ENCODE measurements around the gene TMIGD1. TPM values are rescaled to one million over a fixed set of nuclear protein-coding genes. Genes with fewer than 3 reads are reported as not detected.
A peak's percentile ranks its signal among the peaks of the same experiment; 100 is the strongest.

TMIGD1 gene
- polyA plus RNA-seq, 1 experiment = not detected

DNA sequence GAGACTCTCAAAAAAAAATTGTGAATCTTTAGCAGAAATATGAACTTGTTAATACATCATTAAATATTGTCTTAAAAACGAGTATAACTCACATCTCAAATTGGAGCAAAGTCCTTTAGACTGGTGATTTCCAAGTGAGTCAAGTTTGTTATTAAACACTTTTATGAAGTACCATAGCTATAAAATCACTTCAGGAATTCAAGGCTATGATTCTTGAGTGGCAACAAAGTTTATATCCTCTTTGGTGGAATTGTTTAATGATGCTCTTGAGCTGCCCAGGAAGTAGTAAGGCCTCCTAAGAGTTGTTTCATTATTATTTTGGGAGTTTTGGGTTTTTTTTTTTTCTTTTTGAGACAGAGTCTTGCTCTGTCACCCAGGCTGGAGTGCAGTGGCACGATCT, 25.5 kb downstream of the TMIGD1 start:
- Histone ChIP-seq H3K9me3 (ENCODE audit: control insufficient read depth, insufficient read depth, low read length) (no peaks in the 10 kb centered on the region), H3K4me3 (ENCODE audit: low read depth, low read length) (no peak overlapping the region), H3K27me3 (ENCODE audit: control insufficient read depth, insufficient read depth, low read length) (peaks cover 4% of the 10 kb centered on the region), H3K27ac (ENCODE audit: low read depth, low read length) (no peak overlapping the region)
- ChIA-PET POLR2A (no interaction called here), CTCF (interaction anchor here (0.6 kb wide), 1 partner anchor 342 kb away, joined by 3 read pairs; no protein-coding TSS in a partner anchor)
- TF ChIP-seq, protein P1, sequence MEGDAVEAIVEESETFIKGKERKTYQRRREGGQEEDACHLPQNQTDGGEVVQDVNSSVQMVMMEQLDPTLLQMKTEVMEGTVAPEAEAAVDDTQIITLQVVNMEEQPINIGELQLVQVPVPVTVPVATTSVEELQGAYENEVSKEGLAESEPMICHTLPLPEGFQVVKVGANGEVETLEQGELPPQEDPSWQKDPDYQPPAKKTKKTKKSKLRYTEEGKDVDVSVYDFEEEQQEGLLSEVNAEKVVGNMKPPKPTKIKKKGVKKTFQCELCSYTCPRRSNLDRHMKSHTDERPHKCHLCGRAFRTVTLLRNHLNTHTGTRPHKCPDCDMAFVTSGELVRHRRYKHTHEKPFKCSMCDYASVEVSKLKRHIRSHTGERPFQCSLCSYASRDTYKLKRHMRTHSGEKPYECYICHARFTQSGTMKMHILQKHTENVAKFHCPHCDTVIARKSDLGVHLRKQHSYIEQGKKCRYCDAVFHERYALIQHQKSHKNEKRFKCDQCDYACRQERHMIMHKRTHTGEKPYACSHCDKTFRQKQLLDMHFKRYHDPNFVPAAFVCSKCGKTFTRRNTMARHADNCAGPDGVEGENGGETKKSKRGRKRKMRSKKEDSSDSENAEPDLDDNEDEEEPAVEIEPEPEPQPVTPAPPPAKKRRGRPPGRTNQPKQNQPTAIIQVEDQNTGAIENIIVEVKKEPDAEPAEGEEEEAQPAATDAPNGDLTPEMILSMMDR (IDR thresholded peaks at IDR 0.05; ENCODE audit: low read depth, low read length) = no peak
- DNase-seq (ENCODE audit: low read depth, low spot score) = no peak

DNA sequence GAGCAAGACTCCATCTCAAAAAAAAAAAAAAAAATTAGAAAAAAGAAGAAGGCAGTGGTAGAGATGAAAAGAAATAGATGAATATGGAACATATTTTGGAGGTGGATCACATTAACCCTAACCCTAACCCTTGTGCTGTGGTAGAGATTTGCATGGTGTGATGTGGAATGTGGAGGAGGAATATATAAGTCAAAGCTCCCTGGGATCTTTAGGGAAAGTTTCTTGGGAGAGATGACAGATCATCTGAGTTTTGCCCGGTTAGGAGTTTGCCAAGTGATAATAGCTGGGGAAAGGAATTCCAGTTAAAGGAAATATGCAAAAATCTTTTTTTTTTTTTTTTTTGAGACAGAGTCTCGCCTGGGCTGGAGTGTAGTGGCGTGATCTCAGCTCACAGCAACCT, 29.1 kb downstream of the TMIGD1 start:
- ChIA-PET POLR2A (no interaction called here), CTCF (no interaction called here)
- Histone ChIP-seq H3K9me3 (ENCODE audit: control insufficient read depth, insufficient read depth, low read length) (peaks cover 2% of the 10 kb centered on the region; the same call in 1 of the 2 replicates), H3K27me3 (ENCODE audit: control insufficient read depth, insufficient read depth, low read length) (peaks cover 2% of the 10 kb centered on the region), H3K4me3 (ENCODE audit: low read depth, low read length) (no peak overlapping the region), H3K27ac (ENCODE audit: low read depth, low read length) (no peak overlapping the region)
- no peak for DNase-seq (ENCODE audit: low read depth, low spot score)
- TF ChIP-seq, protein P1 (IDR thresholded peaks at IDR 0.05; ENCODE audit: low read depth, low read length) = no peak

DNA sequence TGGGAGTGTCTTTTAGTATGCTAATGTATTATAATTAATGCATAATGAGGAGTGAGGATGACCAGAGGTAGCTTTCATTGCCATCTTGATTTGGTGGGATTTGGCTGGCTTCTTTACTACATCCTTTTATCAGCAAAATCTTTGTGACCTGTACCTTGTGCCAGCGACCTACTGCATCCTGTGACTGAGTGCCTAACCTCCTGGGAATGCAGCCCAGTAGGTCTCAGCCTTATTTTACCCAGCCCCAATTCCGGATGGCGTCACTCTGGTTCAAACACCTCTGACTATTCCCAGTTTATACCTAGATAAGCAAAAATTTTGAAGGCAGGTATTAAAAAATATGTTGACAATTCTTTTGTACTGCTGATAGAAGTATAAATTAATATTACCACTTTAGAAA, 31.6 kb downstream of the TMIGD1 start:
- CTCF ChIA-PET = no interaction called here
- POLR2A ChIA-PET = no interaction called here
- no peak overlapping the region for H3K27ac ChIP-seq (ENCODE audit: low read depth, low read length)
- H3K4me3 ChIP-seq (ENCODE audit: low read depth, low read length) = no peak overlapping the region
- TF ChIP-seq, protein P1 (IDR thresholded peaks at IDR 0.05; ENCODE audit: low read depth, low read length) = no peak
- peaks cover 8% of the 10 kb centered on the region for H3K9me3 ChIP-seq (ENCODE audit: control insufficient read depth, insufficient read depth, low read length)
- DNase-seq (ENCODE audit: low read depth, low spot score) = no peak
- H3K27me3 ChIP-seq (ENCODE audit: control insufficient read depth, insufficient read depth, low read length) = peaks cover 5% of the 10 kb centered on the region

DNA sequence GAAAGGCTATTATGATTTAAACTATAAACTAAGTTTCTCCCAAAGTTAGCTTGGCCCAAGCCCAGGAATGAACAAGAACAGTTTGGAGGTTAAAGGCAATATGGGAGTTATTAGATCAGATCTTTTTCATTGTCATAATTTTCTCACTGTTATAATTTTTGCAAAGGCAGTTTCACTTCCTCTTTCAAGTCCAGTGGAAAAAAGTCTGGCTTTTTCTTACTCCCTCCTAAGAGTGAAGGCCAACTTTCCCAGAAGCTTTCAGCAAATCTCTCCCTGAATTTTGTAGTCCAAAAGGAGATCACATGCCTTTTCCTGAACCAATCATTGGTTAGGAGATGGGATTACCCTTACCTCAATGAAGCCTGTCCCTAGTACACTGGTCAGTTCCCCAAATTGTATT, 33.0 kb downstream of the TMIGD1 start:
- ChIA-PET CTCF (no interaction called here), POLR2A (no interaction called here)
- Histone ChIP-seq H3K27ac (ENCODE audit: low read depth, low read length) (no peak overlapping the region), H3K27me3 (ENCODE audit: control insufficient read depth, insufficient read depth, low read length) (peaks cover 5% of the 10 kb centered on the region), H3K9me3 (ENCODE audit: control insufficient read depth, insufficient read depth, low read length) (peaks cover 9% of the 10 kb centered on the region), H3K4me3 (ENCODE audit: low read depth, low read length) (no peak overlapping the region)
- TF ChIP-seq, protein P1 (IDR thresholded peaks at IDR 0.05; ENCODE audit: low read depth, low read length) = no peak
- DNase-seq (ENCODE audit: low read depth, low spot score) = no peak

DNA sequence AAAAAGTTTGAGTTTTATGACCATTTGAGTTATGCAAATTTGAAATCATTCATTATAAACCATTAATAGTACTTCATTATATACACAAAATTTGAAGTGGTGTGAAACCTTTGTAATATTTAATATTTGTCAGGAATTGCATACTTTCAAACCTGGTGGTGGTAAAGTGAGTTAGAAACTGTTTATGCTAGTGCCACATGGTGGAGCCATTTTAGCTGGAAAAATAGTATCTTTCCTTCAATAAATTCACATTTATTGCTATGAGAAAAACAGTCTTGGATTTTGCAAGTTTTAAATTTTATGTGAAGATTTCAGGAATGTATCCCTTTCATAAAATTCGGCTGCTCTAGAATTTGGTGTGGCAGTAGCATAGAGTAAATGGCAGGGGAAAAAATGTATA, 34.9 kb downstream of the TMIGD1 start:
- Histone ChIP-seq H3K27ac (ENCODE audit: low read depth, low read length) (no peak overlapping the region), H3K4me3 (ENCODE audit: low read depth, low read length) (no peak overlapping the region), H3K9me3 (ENCODE audit: control insufficient read depth, insufficient read depth, low read length) (peaks cover 9% of the 10 kb centered on the region), H3K27me3 (ENCODE audit: control insufficient read depth, insufficient read depth, low read length) (peaks cover 5% of the 10 kb centered on the region)
- ChIA-PET POLR2A (no interaction called here), CTCF (no interaction called here)
- TF ChIP-seq, protein P1 (IDR thresholded peaks at IDR 0.05; ENCODE audit: low read depth, low read length) = peak; percentile 50
- no peak for DNase-seq (ENCODE audit: low read depth, low spot score)

All from AG04450 (cell line).